ENCODE measurements around the gene HYCC1.
"Not testable (repeated sequence)": the region's sequence is repeated elsewhere in the genome, so short reads cannot be mapped to it uniquely, and the experiment has no call there.

HYCC1 gene

DNA sequence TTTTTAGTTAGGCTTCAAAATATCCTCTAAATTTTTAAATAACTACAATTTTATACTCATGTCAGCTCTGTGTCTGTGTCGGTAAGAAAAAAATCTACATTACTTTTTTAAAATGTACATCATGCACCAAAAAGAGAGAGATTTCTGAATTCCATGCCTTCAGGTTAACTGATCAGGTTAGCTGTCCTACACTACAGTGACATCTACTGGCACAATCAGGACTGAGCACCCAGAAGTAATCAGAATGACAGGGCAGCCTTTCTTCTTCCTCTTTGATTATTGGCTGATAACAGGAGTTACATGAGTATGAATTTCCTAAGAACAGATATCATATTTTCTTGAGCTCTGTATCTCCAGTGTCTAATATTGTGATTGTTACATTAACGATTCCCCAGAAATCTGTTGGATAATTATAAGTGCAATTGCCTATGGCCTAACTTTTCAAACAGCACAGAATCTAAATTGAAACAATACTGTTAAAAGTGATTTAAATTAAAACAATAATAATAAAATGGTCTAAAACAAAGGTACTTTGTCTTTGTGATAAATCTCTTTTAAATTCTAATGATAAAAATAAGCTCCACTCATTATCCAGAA is 41.8 kb upstream of the HYCC1 start:
- Histone ChIP-seq H4K91ac (ENCODE audit: low read depth, low read length, poor library complexity) (no peak overlapping the region), H2BK15ac (ENCODE audit: low read length) (no peak overlapping the region), H3K79me1 (ENCODE audit: low read depth, low read length) (no peaks in the 10 kb centered on the region), H2BK120ac (ENCODE audit: low read depth, low read length) (no peak overlapping the region), H2BK5ac (ENCODE audit: low read length) (no peak overlapping the region), H3K23ac (ENCODE audit: low read depth, low read length, poor library complexity) (no peak overlapping the region), H4K8ac (ENCODE audit: low read depth, low read length) (no peak overlapping the region), H3K9me3 (replicated peaks in 1 of 2; ENCODE audit: control insufficient read depth in 2 of 2, insufficient read depth in 1 of 2, low read depth in 1 of 2, low read length in 2 of 2) (no peaks in the 10 kb centered on the region), H3K27me3 (ENCODE audit: control insufficient read depth in 3 of 3, insufficient read depth in 3 of 3, low read depth in 1 of 3, low read length in 3 of 3) (no peaks in the 10 kb centered on the region), H2BK12ac (ENCODE audit: low read length) (no peak overlapping the region), H3K4me3 (ENCODE audit: low read length in 2 of 2) (no peak overlapping the region), H3K4me2 (ENCODE audit: insufficient read depth, low read length, poor library complexity, severe bottlenecking) (no peak overlapping the region), H3K18ac (ENCODE audit: low read length) (no peak overlapping the region), H3K9ac (ENCODE audit: low read depth, low read length, poor library complexity) (no peak overlapping the region), H2AFZ (ENCODE audit: low read length) (no peak overlapping the region), H3K27ac (replicated peaks; ENCODE audit: low read length) (no peak overlapping the region), H3K14ac (ENCODE audit: low read length) (no peak overlapping the region), H2AK5ac (ENCODE audit: low read depth, low read length) (no peak overlapping the region), H3K4ac (ENCODE audit: low read length) (no peak overlapping the region), H3K36me3 (replicated peaks in 1 of 2; ENCODE audit: control insufficient read depth in 2 of 2, insufficient read depth in 2 of 2, low read length in 2 of 2) (no peaks in the 10 kb centered on the region), H3K4me1 (ENCODE audit: control insufficient read depth in 2 of 2, insufficient read depth in 1 of 2, low read depth in 1 of 2, low read length in 2 of 2) (no peaks in the 10 kb centered on the region)
- peak; percentile 46 for DNase-seq (ENCODE audit: low spot score)
- no CpG with 5 or more reads among the region's 2 CpGs for WGBS, 2 donors (ENCODE audit: extremely low coverage in 2 of 2, insufficient read length in 2 of 2, insufficient replicate concordance in 1 of 2)

DNA sequence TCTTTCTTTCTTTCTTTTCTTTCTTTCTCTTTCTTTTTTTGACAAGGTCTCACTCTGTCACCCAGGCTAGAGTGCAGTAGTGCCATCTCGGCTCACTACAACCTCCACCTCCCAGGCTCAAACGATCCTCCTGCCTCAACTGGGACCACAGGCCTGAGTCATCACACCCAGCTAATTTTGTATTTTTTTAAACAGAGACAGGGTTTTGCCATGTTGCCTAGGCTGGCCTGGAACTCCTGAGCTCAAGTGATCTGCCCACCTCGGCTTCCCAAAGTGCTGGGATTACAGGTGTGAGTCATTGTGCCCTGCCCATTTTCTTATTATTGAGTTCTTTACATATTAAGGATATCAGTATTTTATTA is 37.2 kb upstream of the HYCC1 start:
- H2AK5ac ChIP-seq (ENCODE audit: low read depth, low read length); H3K23ac ChIP-seq (ENCODE audit: low read depth, low read length, poor library complexity); H3K14ac ChIP-seq (ENCODE audit: low read length); H3K18ac ChIP-seq (ENCODE audit: low read length); H3K79me1 ChIP-seq (ENCODE audit: low read depth, low read length); DNase-seq (ENCODE audit: low spot score); H4K8ac ChIP-seq (ENCODE audit: low read depth, low read length); H2BK15ac ChIP-seq (ENCODE audit: low read length); H3K4ac ChIP-seq (ENCODE audit: low read length); H3K27ac ChIP-seq (replicated peaks; ENCODE audit: low read length); H3K4me1 ChIP-seq (ENCODE audit: control insufficient read depth in 2 of 2, insufficient read depth in 1 of 2, low read depth in 1 of 2, low read length in 2 of 2); H3K4me3 ChIP-seq (ENCODE audit: low read length in 2 of 2); H2BK5ac ChIP-seq (ENCODE audit: low read length); H3K9me3 ChIP-seq (replicated peaks in 1 of 2; ENCODE audit: control insufficient read depth in 2 of 2, insufficient read depth in 1 of 2, low read depth in 1 of 2, low read length in 2 of 2); H3K4me2 ChIP-seq (ENCODE audit: insufficient read depth, low read length, poor library complexity, severe bottlenecking); H4K91ac ChIP-seq (ENCODE audit: low read depth, low read length, poor library complexity); H3K27me3 ChIP-seq (ENCODE audit: control insufficient read depth in 3 of 3, insufficient read depth in 3 of 3, low read depth in 1 of 3, low read length in 3 of 3); H2BK120ac ChIP-seq (ENCODE audit: low read depth, low read length); H2BK12ac ChIP-seq (ENCODE audit: low read length); H3K36me3 ChIP-seq (replicated peaks in 1 of 2; ENCODE audit: control insufficient read depth in 2 of 2, insufficient read depth in 2 of 2, low read length in 2 of 2); H2AFZ ChIP-seq (ENCODE audit: low read length); H3K9ac ChIP-seq (ENCODE audit: low read depth, low read length, poor library complexity): not testable (repeated sequence)
- WGBS, 2 donors (ENCODE audit: extremely low coverage in 2 of 2, insufficient read length in 2 of 2, insufficient replicate concordance in 1 of 2) = no CpG with 5 or more reads among the region's 3 CpGs

DNA sequence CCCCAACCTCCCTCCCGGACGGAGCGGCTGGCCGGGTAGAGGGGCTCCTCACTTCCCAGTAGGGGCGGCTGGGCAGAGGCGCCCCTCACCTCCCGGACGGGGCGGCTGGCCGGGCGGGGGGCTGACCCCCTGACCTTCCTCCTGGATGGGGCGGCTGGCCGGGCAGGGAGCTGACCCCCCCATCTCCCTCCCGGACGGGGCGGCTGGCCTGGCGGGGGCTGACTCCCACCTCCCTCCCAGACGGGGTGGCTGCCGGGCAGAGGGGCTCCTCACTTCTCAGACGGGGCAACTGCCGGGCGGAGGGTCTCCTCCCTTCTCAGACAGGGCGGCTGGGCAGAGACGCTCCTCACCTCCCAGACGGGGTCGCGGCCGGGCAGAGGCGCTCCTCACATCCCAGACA is 32.4 kb upstream of the HYCC1 start:
- H3K23ac ChIP-seq (ENCODE audit: low read depth, low read length, poor library complexity); H2BK15ac ChIP-seq (ENCODE audit: low read length); H2BK12ac ChIP-seq (ENCODE audit: low read length); H2BK120ac ChIP-seq (ENCODE audit: low read depth, low read length); H3K4me1 ChIP-seq (ENCODE audit: control insufficient read depth in 2 of 2, insufficient read depth in 1 of 2, low read depth in 1 of 2, low read length in 2 of 2); H3K36me3 ChIP-seq (replicated peaks in 1 of 2; ENCODE audit: control insufficient read depth in 2 of 2, insufficient read depth in 2 of 2, low read length in 2 of 2); H3K9ac ChIP-seq (ENCODE audit: low read depth, low read length, poor library complexity); H3K14ac ChIP-seq (ENCODE audit: low read length); H3K9me3 ChIP-seq (replicated peaks in 1 of 2; ENCODE audit: control insufficient read depth in 2 of 2, insufficient read depth in 1 of 2, low read depth in 1 of 2, low read length in 2 of 2); H3K4me3 ChIP-seq (ENCODE audit: low read length in 2 of 2); DNase-seq (ENCODE audit: low spot score); H4K8ac ChIP-seq (ENCODE audit: low read depth, low read length); H3K27ac ChIP-seq (replicated peaks; ENCODE audit: low read length); H3K79me1 ChIP-seq (ENCODE audit: low read depth, low read length); H2AK5ac ChIP-seq (ENCODE audit: low read depth, low read length); H2AFZ ChIP-seq (ENCODE audit: low read length); H4K91ac ChIP-seq (ENCODE audit: low read depth, low read length, poor library complexity); H2BK5ac ChIP-seq (ENCODE audit: low read length); H3K18ac ChIP-seq (ENCODE audit: low read length); H3K4me2 ChIP-seq (ENCODE audit: insufficient read depth, low read length, poor library complexity, severe bottlenecking); H3K27me3 ChIP-seq (ENCODE audit: control insufficient read depth in 3 of 3, insufficient read depth in 3 of 3, low read depth in 1 of 3, low read length in 3 of 3); H3K4ac ChIP-seq (ENCODE audit: low read length): not testable (repeated sequence)
- no CpG with 5 or more reads among the region's 29 CpGs for WGBS, 2 donors (ENCODE audit: extremely low coverage in 2 of 2, insufficient read length in 2 of 2, insufficient replicate concordance in 1 of 2)

DNA sequence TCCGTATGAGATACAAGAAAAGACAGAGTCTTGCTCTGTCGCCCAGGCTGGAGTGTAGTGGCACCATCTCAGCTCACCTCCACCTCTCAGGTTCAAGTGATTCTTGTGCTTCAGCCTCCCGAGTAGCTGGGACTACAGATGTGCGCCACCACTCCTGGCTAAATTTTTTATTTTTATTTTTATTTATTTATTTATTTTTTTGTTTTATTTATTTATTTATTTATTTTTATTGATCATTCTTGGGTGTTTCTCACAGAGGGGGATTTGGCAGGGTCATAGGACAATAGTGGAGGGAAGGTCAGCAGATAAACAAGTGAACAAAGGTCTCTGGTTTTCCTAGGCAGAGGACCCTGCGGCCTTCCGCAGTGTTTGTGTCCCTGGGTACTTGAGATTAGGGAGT is 31.2 kb upstream of the HYCC1 start:
- H2BK12ac ChIP-seq (ENCODE audit: low read length); H2AK5ac ChIP-seq (ENCODE audit: low read depth, low read length); H3K18ac ChIP-seq (ENCODE audit: low read length); DNase-seq (ENCODE audit: low spot score); H3K14ac ChIP-seq (ENCODE audit: low read length); H2BK15ac ChIP-seq (ENCODE audit: low read length); H3K27me3 ChIP-seq (ENCODE audit: control insufficient read depth in 3 of 3, insufficient read depth in 3 of 3, low read depth in 1 of 3, low read length in 3 of 3); H4K8ac ChIP-seq (ENCODE audit: low read depth, low read length); H2BK120ac ChIP-seq (ENCODE audit: low read depth, low read length); H2AFZ ChIP-seq (ENCODE audit: low read length); H3K79me1 ChIP-seq (ENCODE audit: low read depth, low read length); H3K4me3 ChIP-seq (ENCODE audit: low read length in 2 of 2); H3K4me2 ChIP-seq (ENCODE audit: insufficient read depth, low read length, poor library complexity, severe bottlenecking); H2BK5ac ChIP-seq (ENCODE audit: low read length); H3K36me3 ChIP-seq (replicated peaks in 1 of 2; ENCODE audit: control insufficient read depth in 2 of 2, insufficient read depth in 2 of 2, low read length in 2 of 2); H3K4me1 ChIP-seq (ENCODE audit: control insufficient read depth in 2 of 2, insufficient read depth in 1 of 2, low read depth in 1 of 2, low read length in 2 of 2); H4K91ac ChIP-seq (ENCODE audit: low read depth, low read length, poor library complexity); H3K9me3 ChIP-seq (replicated peaks in 1 of 2; ENCODE audit: control insufficient read depth in 2 of 2, insufficient read depth in 1 of 2, low read depth in 1 of 2, low read length in 2 of 2); H3K4ac ChIP-seq (ENCODE audit: low read length); H3K23ac ChIP-seq (ENCODE audit: low read depth, low read length, poor library complexity); H3K9ac ChIP-seq (ENCODE audit: low read depth, low read length, poor library complexity); H3K27ac ChIP-seq (replicated peaks; ENCODE audit: low read length): not testable (repeated sequence)
- no CpG with 5 or more reads among the region's 6 CpGs for WGBS, 2 donors (ENCODE audit: extremely low coverage in 2 of 2, insufficient read length in 2 of 2, insufficient replicate concordance in 1 of 2)

Data from neuronal stem cell (in vitro differentiated cells).